ENCODE measurements around the gene RBM33. TPM values are rescaled to one million over a fixed set of nuclear protein-coding genes. Genes with fewer than 3 reads are reported as not detected.

RBM33 gene
- polyA plus RNA-seq, 3 donors = 15.0 to 27.7 (median 22.2) TPM

DNA sequence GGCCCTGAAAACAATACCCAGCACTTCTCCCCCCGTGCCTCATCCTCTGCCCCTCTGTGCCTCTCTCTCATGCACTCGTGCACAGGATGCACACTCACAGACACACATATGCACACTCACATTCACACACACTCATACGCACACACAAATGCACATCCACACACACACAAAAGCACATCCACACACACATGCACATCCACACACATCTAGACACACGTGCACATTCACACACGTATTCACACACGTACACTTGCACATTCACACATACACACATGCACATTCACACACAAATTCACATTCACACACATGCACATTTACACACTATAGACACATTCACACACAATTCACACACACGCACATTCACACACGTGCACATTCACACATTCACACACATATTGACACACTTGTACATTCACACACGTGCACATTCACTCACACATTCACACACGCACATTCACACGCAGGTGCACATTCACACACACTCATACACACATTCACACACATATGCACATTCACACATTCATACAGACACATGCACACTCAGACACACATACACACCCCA lies 148.6 kb downstream of the RBM33 start:
- intact Hi-C loops (cut with micrococcal nuclease) = loop anchor here (10.0 kb wide), 4 partner anchors 682 to 1462 kb away; no protein-coding TSS in a partner anchor
- DNase-seq = no peak
- H4K20me1 ChIP-seq (ENCODE audit: insufficient read depth, low read length) = no peaks in the 10 kb centered on the region
- H3K9ac ChIP-seq (ENCODE audit: insufficient read depth, low read length, poor library complexity, severe bottlenecking) = no peak overlapping the region
- Mint-ChIP-seq H3K4me1 (no peaks in the 10 kb centered on the region), H3K27ac (no peak overlapping the region), H3K36me3 (peaks cover 0 to under 1% of the 10 kb centered on the region in 2 donors), H3K9me3 (peaks cover 0 to 7% (median 0%) of the 10 kb centered on the region in 7 donors), H3K4me3 (no peak overlapping the region), H3K27me3 (ENCODE audit: low read depth in 3 of 3) (peaks cover 7 to 42% (median 16%) of the 10 kb centered on the region in 3 donors)
- no peak overlapping the region for H2AFZ ChIP-seq (ENCODE audit: insufficient read depth, low read depth, low read length, poor library complexity, severe bottlenecking)
- no peaks in the 10 kb centered on the region for H3K36me3 ChIP-seq (replicated peaks in 1 of 2; ENCODE audit: control insufficient read depth in 1 of 2, insufficient read depth in 2 of 2, low read length in 2 of 2)
- TF ChIP-seq, protein P1, sequence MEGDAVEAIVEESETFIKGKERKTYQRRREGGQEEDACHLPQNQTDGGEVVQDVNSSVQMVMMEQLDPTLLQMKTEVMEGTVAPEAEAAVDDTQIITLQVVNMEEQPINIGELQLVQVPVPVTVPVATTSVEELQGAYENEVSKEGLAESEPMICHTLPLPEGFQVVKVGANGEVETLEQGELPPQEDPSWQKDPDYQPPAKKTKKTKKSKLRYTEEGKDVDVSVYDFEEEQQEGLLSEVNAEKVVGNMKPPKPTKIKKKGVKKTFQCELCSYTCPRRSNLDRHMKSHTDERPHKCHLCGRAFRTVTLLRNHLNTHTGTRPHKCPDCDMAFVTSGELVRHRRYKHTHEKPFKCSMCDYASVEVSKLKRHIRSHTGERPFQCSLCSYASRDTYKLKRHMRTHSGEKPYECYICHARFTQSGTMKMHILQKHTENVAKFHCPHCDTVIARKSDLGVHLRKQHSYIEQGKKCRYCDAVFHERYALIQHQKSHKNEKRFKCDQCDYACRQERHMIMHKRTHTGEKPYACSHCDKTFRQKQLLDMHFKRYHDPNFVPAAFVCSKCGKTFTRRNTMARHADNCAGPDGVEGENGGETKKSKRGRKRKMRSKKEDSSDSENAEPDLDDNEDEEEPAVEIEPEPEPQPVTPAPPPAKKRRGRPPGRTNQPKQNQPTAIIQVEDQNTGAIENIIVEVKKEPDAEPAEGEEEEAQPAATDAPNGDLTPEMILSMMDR (IDR thresholded peaks at IDR 0.05) = no peak
- H3K79me2 ChIP-seq (ENCODE audit: insufficient read depth, low read length) = no peaks in the 10 kb centered on the region
- peaks cover under 1 to 3% of the 10 kb centered on the region in 2 donors for H3K4me1 ChIP-seq (ENCODE audit: control insufficient read depth in 1 of 2, insufficient read depth in 2 of 2, low read length in 2 of 2)
- H3K4me3 ChIP-seq (replicated peaks in 1 of 3; ENCODE audit: low read depth in 2 of 3, low read length in 3 of 3) = no peak overlapping the region
- 90% methylated on average over 11 of the region's 11 CpGs for WGBS (ENCODE audit: insufficient coverage)
- no peak overlapping the region for H3K4me2 ChIP-seq (replicated peaks; ENCODE audit: extremely low read depth, low read length, poor library complexity, severe bottlenecking)
- no peak overlapping the region for H3K27ac ChIP-seq (ENCODE audit: low read depth in 1 of 2, low read length in 2 of 2)
- peaks cover 0 to 14% of the 10 kb centered on the region in 2 donors for H3K27me3 ChIP-seq (ENCODE audit: control insufficient read depth in 2 of 2, insufficient read depth in 2 of 2, low read length in 2 of 2)
- H3K9me3 ChIP-seq (replicated peaks in 1 of 2; ENCODE audit: control insufficient read depth in 1 of 2, insufficient read depth in 1 of 2, low read length in 2 of 2) = no peaks in the 10 kb centered on the region

DNA sequence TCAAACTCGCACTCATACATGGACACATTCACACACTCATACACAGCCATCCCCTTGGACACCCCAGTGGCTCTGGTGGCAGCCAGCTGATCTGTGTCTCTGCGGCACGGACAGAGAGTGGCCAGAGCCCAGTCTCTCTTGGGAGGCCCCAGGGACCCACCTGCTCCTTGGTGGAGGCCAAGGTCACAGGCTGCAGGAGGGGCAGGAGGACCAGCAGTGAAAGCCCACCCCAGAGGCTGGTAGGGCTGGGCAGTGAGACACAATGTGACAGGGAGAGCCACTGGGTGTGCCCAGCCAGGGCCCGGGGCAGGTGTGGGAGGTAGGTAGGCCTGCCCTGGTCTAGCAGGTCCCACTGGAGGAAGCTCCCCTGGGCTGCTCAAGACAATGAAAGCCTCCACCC lies 149.3 kb downstream of the RBM33 start:
- WGBS (ENCODE audit: insufficient coverage) = 94% methylated on average over 3 of the region's 4 CpGs
- no peak overlapping the region for H3K27ac Mint-ChIP-seq
- peaks cover 6% of the 10 kb centered on the region for H3K4me1 Mint-ChIP-seq
- no peak overlapping the region for H3K27ac ChIP-seq (ENCODE audit: low read depth in 1 of 2, low read length in 2 of 2)
- peaks cover 7 to 9% of the 10 kb centered on the region in 2 donors for H3K4me1 ChIP-seq (ENCODE audit: control insufficient read depth in 1 of 2, insufficient read depth in 2 of 2, low read length in 2 of 2)
- H3K4me2 ChIP-seq (replicated peaks; ENCODE audit: extremely low read depth, low read length, poor library complexity, severe bottlenecking) = no peak overlapping the region
- H3K9ac ChIP-seq (ENCODE audit: insufficient read depth, low read length, poor library complexity, severe bottlenecking) = no peak overlapping the region
- no peaks in the 10 kb centered on the region for H3K36me3 ChIP-seq (replicated peaks in 1 of 2; ENCODE audit: control insufficient read depth in 1 of 2, insufficient read depth in 2 of 2, low read length in 2 of 2)
- no peaks in the 10 kb centered on the region for H3K9me3 ChIP-seq (replicated peaks in 1 of 2; ENCODE audit: control insufficient read depth in 1 of 2, insufficient read depth in 1 of 2, low read length in 2 of 2)
- H3K79me2 ChIP-seq (ENCODE audit: insufficient read depth, low read length) = no peaks in the 10 kb centered on the region
- peaks cover 0 to 19% of the 10 kb centered on the region in 2 donors for H3K27me3 ChIP-seq (ENCODE audit: control insufficient read depth in 2 of 2, insufficient read depth in 2 of 2, low read length in 2 of 2)
- no peak overlapping the region for H2AFZ ChIP-seq (ENCODE audit: insufficient read depth, low read depth, low read length, poor library complexity, severe bottlenecking)
- TF ChIP-seq, protein P1 (IDR thresholded peaks at IDR 0.05) = no peak
- H4K20me1 ChIP-seq (ENCODE audit: insufficient read depth, low read length) = no peaks in the 10 kb centered on the region
- intact Hi-C loops (cut with micrococcal nuclease) = loop anchor here (10.0 kb wide), 4 partner anchors 681 to 1461 kb away; no protein-coding TSS in a partner anchor
- H3K9me3 Mint-ChIP-seq = peaks cover 0 to 9% (median 0%) of the 10 kb centered on the region in 7 donors
- DNase-seq = no peak
- H3K4me3 ChIP-seq (replicated peaks in 1 of 3; ENCODE audit: low read depth in 2 of 3, low read length in 3 of 3) = no peak overlapping the region
- no peak overlapping the region for H3K4me3 Mint-ChIP-seq
- H3K36me3 Mint-ChIP-seq = peaks cover 0 to 2% of the 10 kb centered on the region in 2 donors
- H3K27me3 Mint-ChIP-seq (ENCODE audit: low read depth in 3 of 3) = peaks cover 11 to 46% (median 20%) of the 10 kb centered on the region in 3 donors
